Fibroblast of lung (primary cell): ENCODE data around the gene CLNK. TPM values are rescaled to one million over a fixed set of nuclear protein-coding genes. Genes with fewer than 3 reads are reported as not detected.

ENCODE experiments used
- DNase-seq, 2 donors: peaks; one replicate each; pipeline versions ENCODE4 v3.0.0 to v3.0.0-alpha.2; 2010; ENCODE audit warnings: low read depth in 2 of 2
- H2AFZ ChIP-seq: 2 replicates; pipeline ENCODE4 v1.5.1; 2012; ENCODE audit warnings: low read length, control low read depth, inconsistent platforms
- H3K27ac ChIP-seq: 2 replicates; pipeline ENCODE4 v1.5.1; 2011; ENCODE audit warnings: low read length, control low read depth; ENCODE audit not compliant: insufficient read depth
- H3K27me3 ChIP-seq: 2 replicates; pipeline ENCODE4 v1.5.1; 2011; ENCODE audit warnings: mild to moderate bottlenecking, low read length; ENCODE audit not compliant: control insufficient read depth, insufficient read depth
- H3K36me3 ChIP-seq: 2 replicates; pipeline ENCODE4 v1.5.1; 2011; ENCODE audit warnings: low read length; ENCODE audit not compliant: control insufficient read depth, insufficient read depth
- H3K4me1 ChIP-seq: 2 replicates; pipeline ENCODE4 v1.5.1; 2011; ENCODE audit warnings: low read length; ENCODE audit not compliant: control insufficient read depth, insufficient read depth; ENCODE audit errors: extremely low read depth
- H3K4me2 ChIP-seq: 2 replicates; pipeline ENCODE4 v1.5.1; 2011; ENCODE audit warnings: low read length, control low read depth; ENCODE audit not compliant: insufficient read depth; ENCODE audit errors: extremely low read depth
- H3K4me3 ChIP-seq, 4 experiments: fragments of 200-600 bp in 1 of 4; sonication (generic) in 1 of 4; replicated peaks in 1 of 4; 2 replicates each; pipeline ENCODE4 v1.5.1; 2011 to 2016; ENCODE audit warnings: low read length in 4 of 4, low read depth in 3 of 4, mild to moderate bottlenecking in 3 of 4, control low read depth in 2 of 4, inconsistent platforms in 1 of 4, mixed read lengths in 1 of 4; ENCODE audit not compliant: insufficient read depth in 1 of 4; ENCODE audit errors: control extremely low read depth in 1 of 4
- H3K79me2 ChIP-seq: 2 replicates; pipeline ENCODE4 v1.5.1; 2012; ENCODE audit warnings: mild to moderate bottlenecking, low read length, inconsistent platforms; ENCODE audit not compliant: control insufficient read depth, insufficient read depth
- H3K9ac ChIP-seq: 2 replicates; pipeline ENCODE4 v1.5.1; 2011; ENCODE audit warnings: mild to moderate bottlenecking, low read length, control low read depth; ENCODE audit not compliant: insufficient read depth
- H3K9me3 ChIP-seq: 2 replicates; pipeline ENCODE4 v1.5.1; 2012; ENCODE audit warnings: low read depth, low read length; ENCODE audit not compliant: control insufficient read depth, insufficient read depth
- H4K20me1 ChIP-seq: 2 replicates; pipeline ENCODE4 v1.5.1; 2011; ENCODE audit warnings: low read length; ENCODE audit not compliant: control insufficient read depth, insufficient read depth; ENCODE audit errors: extremely low read depth
- CTCF ChIP-seq, 2 donors: IDR thresholded peaks in 1 of 2; conservative IDR thresholded peaks in 1 of 2; 1 replicate in 1 of 2; 2 replicates in 1 of 2; pipeline ENCODE4 v1.5.1; 2011 to 2012; ENCODE audit warnings: low read length in 2 of 2, control low read depth in 1 of 2, inconsistent platforms in 1 of 2, low read depth in 1 of 2, mild to moderate bottlenecking in 1 of 2
- EZH2 ChIP-seq: IDR thresholded peaks from 2 replicates; pipeline ENCODE4 v1.5.1; 2012; ENCODE audit warnings: low read length, control low read depth, mild to moderate bottlenecking; ENCODE audit errors: missing control alignments
- polyA plus RNA-seq, 2 donors: library from polyadenylated mRNA; depleted of rRNA in 1 of 2; stranded (reverse) in 1 of 2; unstranded in 1 of 2; fragments of >200 nt; gene quantifications; 2 replicates each; pipeline ENCODE4 v1.2.1, GENCODE V29; 2011 to 2012; ENCODE audit warnings: missing spikeins in 1 of 2
- total RNA-seq: library from RNA; depleted of rRNA; stranded (reverse); fragments of >200 nt; gene quantifications from 2 replicates; pipeline ENCODE4 v1.2.1, GENCODE V29; 2014

Gene CLNK
- total and polyA plus RNA-seq, 2 donors (not counting 1 experiment from before 2014, with no cell fraction given) = not detected

- H2AFZ ChIP-seq = no peak overlapping the region
- no peak overlapping the region for H3K4me2 ChIP-seq
- no peak overlapping the region for H3K4me3 ChIP-seq
- H3K9ac ChIP-seq = no peak overlapping the region
- H4K20me1 ChIP-seq = no peaks in the 10 kb centered on the region
- no peaks in the 10 kb centered on the region for H3K36me3 ChIP-seq
- DNase-seq = no peak
- H3K9me3 ChIP-seq = no peaks in the 10 kb centered on the region
- peaks cover 8% of the 10 kb centered on the region for H3K4me1 ChIP-seq
- no peaks in the 10 kb centered on the region for H3K27me3 ChIP-seq
- no peak overlapping the region for H3K27ac ChIP-seq
- TF ChIP-seq CTCF (conservative IDR thresholded peaks at IDR 0.05 in 1 of 2, IDR thresholded peaks at IDR 0.05 in 1 of 2; ENCODE audit: low read depth in 1 of 2, low read length in 2 of 2) (no peak), EZH2 (no peak)
- H3K79me2 ChIP-seq = no peaks in the 10 kb centered on the region
Observed at GRCh38 chr4:10607206-10607605, 77.4 kb downstream of the CLNK start.

- H3K4me2 ChIP-seq = no peak overlapping the region
- H3K4me1 ChIP-seq = peaks cover 8% of the 10 kb centered on the region
- H3K9me3 ChIP-seq = no peaks in the 10 kb centered on the region
- H3K27ac ChIP-seq = peak overlapping the region; percentile 49
- H3K79me2 ChIP-seq = no peaks in the 10 kb centered on the region
- no peaks in the 10 kb centered on the region for H3K27me3 ChIP-seq
- H4K20me1 ChIP-seq = no peaks in the 10 kb centered on the region
- no peak overlapping the region for H3K9ac ChIP-seq
- no peak for DNase-seq
- H3K36me3 ChIP-seq = no peaks in the 10 kb centered on the region
- H3K4me3 ChIP-seq = no peak overlapping the region
- no peak overlapping the region for H2AFZ ChIP-seq
- no peak for TF ChIP-seq EZH2
- TF ChIP-seq CTCF (conservative IDR thresholded peaks at IDR 0.05 in 1 of 2, IDR thresholded peaks at IDR 0.05 in 1 of 2; ENCODE audit: low read depth in 1 of 2, low read length in 2 of 2) = no peak
Observed at GRCh38 chr4:10606483-10607155, 77.9 kb downstream of the CLNK start.

- TF ChIP-seq EZH2 (no peak), CTCF (conservative IDR thresholded peaks at IDR 0.05 in 1 of 2, IDR thresholded peaks at IDR 0.05 in 1 of 2; ENCODE audit: low read depth in 1 of 2, low read length in 2 of 2) (no peak)
- peak; percentile 68 to 88 for DNase-seq
- H3K36me3 ChIP-seq = no peaks in the 10 kb centered on the region
- no peaks in the 10 kb centered on the region for H3K27me3 ChIP-seq
- H3K79me2 ChIP-seq = no peaks in the 10 kb centered on the region
- no peak overlapping the region for H3K4me3 ChIP-seq
- no peak overlapping the region for H2AFZ ChIP-seq
- H4K20me1 ChIP-seq = no peaks in the 10 kb centered on the region
- H3K27ac ChIP-seq = peak overlapping the region; percentile 49
- H3K4me1 ChIP-seq = peaks cover 8% of the 10 kb centered on the region
- H3K9me3 ChIP-seq = no peaks in the 10 kb centered on the region
- no peak overlapping the region for H3K9ac ChIP-seq
- H3K4me2 ChIP-seq = peak overlapping the region; percentile 54
Observed at GRCh38 chr4:10605746-10606482, 78.7 kb downstream of the CLNK start.
